Stimulated activated CD4-positive, alpha-beta T cell treated with anti-CD3 and anti-CD28 coated beads, TNF-alpha, amount 100 ng/mL, for 4 hours (primary cell): ENCODE measurements around the gene LRRFIP1.

Experiments
- DNase-seq, 3 experiments: peaks; one replicate each; pipeline ENCODE4 v3.0.0-alpha.2; 2020; ENCODE audit warnings: low read depth in 3 of 3

The LRRFIP1 gene

GRCh38 chr2:237702441-237703391 is 75.3 kb downstream of the LRRFIP1 start:
- peak in 1 of 3 experiments; percentile 40 for DNase-seq

GRCh38 chr2:237704501-237705434 is 77.4 kb downstream of the LRRFIP1 start:
- no peak for DNase-seq

GRCh38 chr2:237706257-237706656 is 78.9 kb downstream of the LRRFIP1 start:
- DNase-seq = no peak

- DNase-seq = no peak
Observed at GRCh38 chr2:237708065-237708398, 80.6 kb downstream of the LRRFIP1 start.

GRCh38 chr2:237708491-237708890 is 81.1 kb downstream of the LRRFIP1 start:
- no peak for DNase-seq

GRCh38 chr2:237708961-237709360 is 81.6 kb downstream of the LRRFIP1 start:
- DNase-seq = no peak

GRCh38 chr2:237711458-237712150 is 84.2 kb downstream of the LRRFIP1 start:
- DNase-seq = no peak

- no peak for DNase-seq
Observed at GRCh38 chr2:237712477-237713377, 85.3 kb downstream of the LRRFIP1 start.

- DNase-seq = no peak
Observed at GRCh38 chr2:237714690-237715458, 87.5 kb downstream of the LRRFIP1 start.

GRCh38 chr2:237715459-237715947 is 88.1 kb downstream of the LRRFIP1 start:
- no peak for DNase-seq

- DNase-seq = no peak
Observed at GRCh38 chr2:237716011-237716410, 88.6 kb downstream of the LRRFIP1 start.

GRCh38 chr2:237717366-237718276 is 90.2 kb downstream of the LRRFIP1 start:
- DNase-seq = no peak

- no peak for DNase-seq
Observed at GRCh38 chr2:237718277-237718634, 90.9 kb downstream of the LRRFIP1 start.

GRCh38 chr2:237720444-237720843 is 93.1 kb downstream of the LRRFIP1 start:
- no peak for DNase-seq

- DNase-seq = no peak
Observed at GRCh38 chr2:237720957-237721356, 93.6 kb downstream of the LRRFIP1 start.

GRCh38 chr2:237721458-237721857 is 94.1 kb downstream of the LRRFIP1 start:
- no peak for DNase-seq

GRCh38 chr2:237722616-237723015 is 95.2 kb downstream of the LRRFIP1 start:
- DNase-seq = no peak

GRCh38 chr2:237723023-237723422 is 95.6 kb downstream of the LRRFIP1 start:
- no peak for DNase-seq

- DNase-seq = no peak
Observed at GRCh38 chr2:237723602-237724001, 96.2 kb downstream of the LRRFIP1 start.
